HepG2 (cell line): ENCODE measurements around the gene LAMA5. TPM values are rescaled to one million over a fixed set of nuclear protein-coding genes. Genes with fewer than 3 reads are reported as not detected.
A peak's percentile ranks its signal among the peaks of the same experiment; 100 is the strongest.

Experiments used
- ATAC-seq: fragments of 200-7000 bp; cut with Tn5 transposase; 3 replicates; pipeline ENCODE4 v1.9.1; 2020; ENCODE audit warnings: mild to moderate bottlenecking, moderate library complexity
- BruUV-seq: library from RNA; stranded (reverse); fragments of 400-500 nt; replicated peaks from 2 replicates; lab custom pipeline; 2021; lab: Mats Ljungman, UMichigan
- CTCF ChIA-PET: fragments of 300-600 bp; formaldehyde crosslinking; extraction: SDS; loops from one replicate; lab custom pipeline; 2021; ENCODE audit warnings: low total read pairs, inconsistent platforms, low intra/inter-chr PET ratio; lab: Yijun Ruan, JAX
- POLR2A ChIA-PET: fragments of 350-600 bp; sonication (Branson Sonifier 250); formaldehyde crosslinking; loops from one replicate; lab custom pipeline; 2020; ENCODE audit warnings: antibody characterized with exemption, inconsistent platforms; lab: Yijun Ruan, JAX
- DNase-seq: peaks from one replicate; pipeline ENCODE4 v3.0.0-alpha.2; 2015; ENCODE audit warnings: low spot score
- FAIRE-seq: peaks from 3 replicates; lab custom pipeline; 2011; peaks lifted over from hg19 to GRCh38; lab: Jason Lieb, UNC
- H2AFZ ChIP-seq: one replicate; pipeline ENCODE4 v1.6.1; 2011; ENCODE audit warnings: low read length, inconsistent platforms
- H3K27ac ChIP-seq: fragments of 300-600 bp; 3 replicates; pipeline ENCODE4 v1.8.0; 2011; ENCODE audit warnings: mixed run types, mild to moderate bottlenecking, mixed read lengths, low read length, inconsistent platforms; ENCODE audit not compliant: insufficient read depth; ENCODE audit errors: extremely low read length
- H3K27me3 ChIP-seq, 2 experiments: fragments of 200-600 bp in 1 of 2; 2 replicates in 1 of 2; 3 replicates in 1 of 2; pipeline versions ENCODE4 v1.6.0 to v1.8.0; 2011; ENCODE audit warnings: low read length in 2 of 2, mild to moderate bottlenecking in 2 of 2, moderate library complexity in 2 of 2, inconsistent platforms in 1 of 2; ENCODE audit not compliant: insufficient read depth in 2 of 2, control insufficient read depth in 1 of 2
- H3K36me3 ChIP-seq, 2 experiments: fragments of 200-600 bp in 1 of 2; replicated peaks in 1 of 2; 2 replicates in 1 of 2; 3 replicates in 1 of 2; pipeline versions ENCODE4 v1.5.1 to v1.8.0; 2011; ENCODE audit warnings: low read length in 2 of 2, inconsistent platforms in 1 of 2; ENCODE audit not compliant: insufficient read depth in 2 of 2, control insufficient read depth in 1 of 2
- H3K4me1 ChIP-seq: 2 replicates; pipeline ENCODE4 v1.5.1; 2012; ENCODE audit warnings: low read length, inconsistent platforms; ENCODE audit not compliant: insufficient read depth
- H3K4me2 ChIP-seq: 2 replicates; pipeline ENCODE4 v1.6.0; 2011; ENCODE audit warnings: low read depth, low read length, inconsistent platforms
- H3K4me3 ChIP-seq, 3 experiments: fragments of 200-600 bp in 1 of 3; sonication (generic), shearing (Covaris generic) in 1 of 3; replicated peaks in 1 of 3; 2 replicates each; pipeline ENCODE4 v1.5.1; 2011 to 2016; ENCODE audit warnings: low read length in 3 of 3, inconsistent platforms in 2 of 3, low read depth in 2 of 3, mild to moderate bottlenecking in 2 of 3, control low read depth in 1 of 3, mixed read lengths in 1 of 3; ENCODE audit not compliant: insufficient read depth in 1 of 3
- H3K79me2 ChIP-seq: one replicate; pipeline ENCODE4 v1.6.1; 2011; ENCODE audit warnings: low read length, inconsistent platforms; ENCODE audit not compliant: insufficient read depth
- H3K9ac ChIP-seq: 2 replicates; pipeline ENCODE4 v1.6.0; 2011; ENCODE audit warnings: mild to moderate bottlenecking, low read depth, low read length, inconsistent platforms; ENCODE audit not compliant: insufficient read depth
- H3K9me3 ChIP-seq: 2 replicates; pipeline ENCODE4 v1.5.1; 2012; ENCODE audit warnings: mild to moderate bottlenecking, low read length
- H4K20me1 ChIP-seq: 2 replicates; pipeline ENCODE4 v1.6.0; 2011; ENCODE audit warnings: inconsistent platforms, mild to moderate bottlenecking, low read length, moderate library complexity; ENCODE audit not compliant: insufficient read depth
- CAMTA2 ChIP-seq: sonication (generic); formaldehyde crosslinking; IDR thresholded peaks from 2 replicates; pipeline ENCODE4 v1.4.0; 2020; ENCODE audit warnings: mild to moderate bottlenecking, missing genetic modification reagents, borderline replicate concordance
- CSRNP1 ChIP-seq: sonication (generic); formaldehyde crosslinking; IDR thresholded peaks from 2 replicates; pipeline ENCODE4 v1.8.1; 2023; ENCODE audit warnings: mild to moderate bottlenecking, missing genetic modification reagents
- KLF16 ChIP-seq, 2 experiments: sonication (generic) in 1 of 2; formaldehyde crosslinking in 1 of 2; IDR thresholded peaks; 2 replicates each; pipeline versions ENCODE4 v1.6.1 to v1.8.0; 2016 to 2023; ENCODE audit warnings: missing genetic modification reagents in 2 of 2, missing compliant biosample characterization in 1 of 2
- PCBP1 ChIP-seq: fragments of 200-400 bp; formaldehyde crosslinking; IDR thresholded peaks from 2 replicates; pipeline ENCODE4 v1.6.1; 2017; ENCODE audit warnings: mild to moderate bottlenecking, low read depth, low read length, borderline replicate concordance
- POLR2A ChIP-seq, 2 experiments: IDR thresholded peaks; 2 replicates each; pipeline ENCODE4 v1.6.1; 2011; ENCODE audit warnings: low read depth in 2 of 2, low read length in 2 of 2, mild to moderate bottlenecking in 1 of 2, moderate library complexity in 1 of 2; ENCODE audit not compliant: insufficient read depth in 1 of 2
- POLR2G ChIP-seq: fragments of 200-400 bp; formaldehyde crosslinking; IDR thresholded peaks from 2 replicates; pipeline ENCODE4 v1.6.1; 2018; ENCODE audit warnings: mild to moderate bottlenecking, low read depth, low read length, moderate library complexity
- SMAD9 ChIP-seq: sonication (generic); formaldehyde crosslinking; IDR thresholded peaks from 2 replicates; pipeline ENCODE4 v1.5.1; 2020; ENCODE audit warnings: mild to moderate bottlenecking, missing genetic modification reagents
- SP1 ChIP-seq, 2 experiments: fragments of 450-650 bp in 1 of 2; sonication (generic) in 1 of 2; formaldehyde crosslinking in 1 of 2; IDR thresholded peaks; 2 replicates each; pipeline versions ENCODE4 v1.4.0 to v1.6.1; 2016 to 2020; ENCODE audit warnings: missing genetic modification reagents in 1 of 2
- ZBTB46 ChIP-seq: sonication (generic); formaldehyde crosslinking; IDR thresholded peaks from 2 replicates; pipeline ENCODE4 v1.4.0; 2020; ENCODE audit warnings: mild to moderate bottlenecking, missing genetic modification reagents, borderline replicate concordance
- ZNF225 ChIP-seq: sonication (generic); formaldehyde crosslinking; IDR thresholded peaks from 2 replicates; pipeline ENCODE4 v1.4.0; 2020; ENCODE audit warnings: mild to moderate bottlenecking, missing genetic modification reagents
- ZNF280B ChIP-seq: sonication (generic); formaldehyde crosslinking; IDR thresholded peaks from 2 replicates; pipeline ENCODE4 v1.5.0; 2020; ENCODE audit warnings: missing genetic modification reagents, mild to moderate bottlenecking, borderline replicate concordance
- WGBS: methylation state at CpG from one replicate; pipeline ENCODE4 v1.1.6; 2017; ENCODE audit warnings: low lambda C conversion rate; 5-methylcytosine and 5-hydroxymethylcytosine counted together
- in situ Hi-C: cut with HindIII; loops from 2 replicates; pipeline ENCODE4 v1.10.0; 2017; ENCODE audit warnings: low pct_unique_long_range_greater_than_20kb; ENCODE audit not compliant: extremely low pct_ligation_motif_present
- intact Hi-C: fragments of 100-400 bp; cut with micrococcal nuclease; formaldehyde crosslinking; loops from one replicate; pipeline ENCODE4 v1.10.0; 2022; ENCODE audit not compliant: unreplicated experiment
- polyA plus RNA-seq, 8 experiments: library from polyadenylated mRNA; depleted of rRNA in 3 of 8; stranded (reverse) in 7 of 8; unstranded in 1 of 8; fragments of >200 nt; fragmentation: Illumina TruSeq in 4 of 8; extraction: Trizol in 4 of 8; gene quantifications; 2 replicates each; pipeline versions ENCODE4 v1.2.1 to v1.2.3, GENCODE V29; 2011 to 2016; ENCODE audit warnings: low read depth in 4 of 8, missing spikeins in 1 of 8, mixed read lengths in 1 of 8; ENCODE audit not compliant: insufficient read depth in 1 of 8
- total RNA-seq, 5 experiments: library from RNA; depleted of rRNA; stranded (reverse); fragments of >200 nt; fragmentation: Illumina TruSeq; extraction: Trizol; gene quantifications; 2 replicates each; pipeline ENCODE4 v1.2.3, GENCODE V29; 2016; ENCODE audit warnings: low read depth in 1 of 5

Gene LAMA5
- total and polyA plus RNA-seq, 2 of the 13 experiments (the other 11 are each of a cell fraction or from before 2014, with no cell fraction given): 21.0 to 44.7 TPM

GRCh38 chr20:62322492-62323041, 44.5 kb downstream of the LAMA5 start:
- CTCF ChIA-PET: interaction anchor here (0.7 kb wide), 1 partner anchor 54 kb away, joined by 3 read pairs; no protein-coding TSS in a partner anchor
- intact Hi-C loops (no loop called here), in situ Hi-C loops (no loop called here)
- TF ChIP-seq PCBP1: 0 out of 2 replicates have a peak, but pooled peaks have one; percentile 7
- 0 out of 2 replicates have a peak, but pooled peaks have one; percentile 8 for TF ChIP-seq POLR2G
- no peak for TF ChIP-seq ZNF280B (CRISPR knock-in tag)
- no peaks in the 10 kb centered on the region for H3K79me2 ChIP-seq
- FAIRE-seq: no peak
- H3K27ac ChIP-seq: no peak overlapping the region
- no peak overlapping the region for H3K9ac ChIP-seq
- H3K4me2 ChIP-seq: no peak overlapping the region
- ATAC-seq: no peak
- DNase-seq: no peak
- no peak overlapping the region for H2AFZ ChIP-seq
- BruUV-seq: no TSS peak
- WGBS: 99% methylated on average over 16 of the region's 16 CpGs
- H3K36me3 ChIP-seq: peaks cover 42 to 71% of the 10 kb centered on the region in 2 experiments
- H3K27me3 ChIP-seq: no peaks in the 10 kb centered on the region
- H4K20me1 ChIP-seq: peaks cover 4% of the 10 kb centered on the region; the same call in 1 of the 2 replicates
- POLR2A ChIA-PET: no interaction called here
- H3K9me3 ChIP-seq: no peaks in the 10 kb centered on the region
- H3K4me1 ChIP-seq: no peaks in the 10 kb centered on the region
- no peak overlapping the region for H3K4me3 ChIP-seq

GRCh38 chr20:62321975-62322374, 45.1 kb downstream of the LAMA5 start:
- no peak overlapping the region for H2AFZ ChIP-seq
- DNase-seq (no peak), FAIRE-seq (no peak), ATAC-seq (no peak; the same call in 2 of the 3 replicates)
- no peak overlapping the region for H3K27ac ChIP-seq
- no TSS peak for BruUV-seq
- CTCF ChIA-PET: interaction anchor here (0.7 kb wide), 1 partner anchor 54 kb away, joined by 3 read pairs; no protein-coding TSS in a partner anchor
- no peaks in the 10 kb centered on the region for H3K9me3 ChIP-seq
- intact Hi-C loops (loop anchor here (1.0 kb wide), 1 partner anchor 18 kb away; no protein-coding TSS in a partner anchor), in situ Hi-C loops (no loop called here)
- H3K4me2 ChIP-seq: no peak overlapping the region
- H3K9ac ChIP-seq: no peak overlapping the region
- no peaks in the 10 kb centered on the region for H3K27me3 ChIP-seq
- no peaks in the 10 kb centered on the region for H3K4me1 ChIP-seq
- peaks cover 4% of the 10 kb centered on the region; the same call in 1 of the 2 replicates for H4K20me1 ChIP-seq
- WGBS: 98% methylated on average over 16 of the region's 16 CpGs
- H3K36me3 ChIP-seq: peaks cover 40 to 71% of the 10 kb centered on the region in 2 experiments
- H3K79me2 ChIP-seq: no peaks in the 10 kb centered on the region
- H3K4me3 ChIP-seq: no peak overlapping the region
- POLR2A ChIA-PET: no interaction called here
- TF ChIP-seq ZNF225 (peak; percentile 74; the same call in 1 of the 2 replicates), KLF16 (CRISPR knock-in tag; IDR thresholded peaks at IDR 0.05) (peak in 1 of 2 experiments; percentile 15; a peak in 1 of 4 replicates), PCBP1 (peak; percentile 47; the same call in 1 of the 2 replicates), CSRNP1 (no peak), CAMTA2 (CRISPR knock-in tag) (no peak), ZBTB46 (no peak), SMAD9 (no peak), SP1 (IDR thresholded peaks at IDR 0.05) (no peak), SP1 (CRISPR knock-in tag; IDR thresholded peaks at IDR 0.05) (0 out of 2 replicates have a peak, but pooled peaks have one; percentile 7), POLR2A (IDR thresholded peaks at IDR 0.05; ENCODE audit: insufficient read depth in 1 of 2, low read depth in 2 of 2, low read length in 2 of 2) (0 out of 4 replicates have a peak, but pooled peaks of 1 of the 2 experiments have one; percentile 14)
